ENCODE results near the gene ERMARD.

Gene ERMARD

GRCh38 chr6:169751242-169752073 is at the start of gene ERMARD, which contains the start of gene DYNLT2:
Gene ERMARD (plus strand): TSS chr6:169751622. CDS start chr6:169751658, 36 bp downstream.
Gene DYNLT2 (minus strand): TSS chr6:169751572. CDS start chr6:169751458, 114 bp downstream.
- DNase-seq: peak; percentile 95

- peak; percentile 98 for DNase-seq
These were observed 49.2 kb upstream of the ERMARD start, which contains the start of the genes C6orf120 and WDR27 for GRCh38 chr6:169701954-169702839. Gene C6orf120 (plus strand): TSS chr6:169702126. CDS start chr6:169702460, 334 bp downstream. Gene WDR27 (minus strand): TSS chr6:169702029. CDS start chr6:169689005, 13,024 bp downstream.

GRCh38 chr6:169702840-169703246 is 48.6 kb upstream of the ERMARD start:
- DNase-seq: no peak

GRCh38 chr6:169707772-169708171 is 43.6 kb upstream of the ERMARD start:
- DNase-seq: peak; percentile 78

GRCh38 chr6:169709293-169709692 is 42.1 kb upstream of the ERMARD start:
- no peak for DNase-seq

GRCh38 chr6:169710009-169710408 is 41.4 kb upstream of the ERMARD start:
- DNase-seq: no peak

- no peak for DNase-seq
These were observed 37.2 kb upstream of the ERMARD start for GRCh38 chr6:169714178-169714577.

- DNase-seq: no peak
These were observed 36.8 kb upstream of the ERMARD start for GRCh38 chr6:169714595-169714994.

GRCh38 chr6:169719117-169719516 is 32.3 kb upstream of the ERMARD start:
- no peak for DNase-seq

GRCh38 chr6:169720207-169720855 is 31.1 kb upstream of the ERMARD start:
- peak; percentile 44 for DNase-seq

GRCh38 chr6:169722362-169723199 is 28.8 kb upstream of the ERMARD start:
- DNase-seq: peak; percentile 67

GRCh38 chr6:169723200-169723909 is 28.1 kb upstream of the ERMARD start:
- peak; percentile 84 for DNase-seq

- peak; percentile 55 for DNase-seq
These were observed 27.4 kb upstream of the ERMARD start for GRCh38 chr6:169723991-169724493.

- peak; percentile 65 for DNase-seq
These were observed 26.8 kb upstream of the ERMARD start, which contains the start of gene PHF10 for GRCh38 chr6:169724494-169725124. Gene PHF10 (minus strand): TSS chr6:169724500. CDS start chr6:169723931, 569 bp downstream.

GRCh38 chr6:169725125-169726048 is 26.0 kb upstream of the ERMARD start:
- peak; percentile 46 for DNase-seq

- DNase-seq: no peak
These were observed 25.4 kb upstream of the ERMARD start for GRCh38 chr6:169726049-169726400.

GRCh38 chr6:169726963-169727362 is 24.5 kb upstream of the ERMARD start:
- DNase-seq: no peak

GRCh38 chr6:169729961-169730360 is 21.5 kb upstream of the ERMARD start:
- no peak for DNase-seq

Measured in hematopoietic multipotent progenitor cell treated with erythropoietin and hydrocortisone succinate and interleukin-3 and kit ligand, for 6 days (in vitro differentiated cells).